GM13976 (cell line): ENCODE results near the gene RNF130.

Source experiments
- DNase-seq: peaks from one replicate; pipeline ENCODE4 v3.0.0; 2012; ENCODE audit warnings: low spot score
- CTCF ChIP-seq: IDR thresholded peaks from 2 replicates; pipeline ENCODE4 v1.5.1; 2012; ENCODE audit warnings: borderline replicate concordance, mild to moderate bottlenecking; ENCODE audit not compliant: insufficient read depth; ENCODE audit errors: extremely low read depth, missing control alignments, control extremely low read depth
- in situ Hi-C: fragments of 300-500 bp; cut with MboI; formaldehyde crosslinking; loops from one replicate; pipeline ENCODE4 v1.12.0; 2022; ENCODE audit warnings: low sequenced_read_pairs, mixed read lengths, inconsistent platforms; ENCODE audit not compliant: unreplicated experiment

Gene RNF130

GRCh38 chr5:180035206-180035931, 36.2 kb downstream of the RNF130 start:
- no peak for TF ChIP-seq CTCF
- in situ Hi-C loops, result no loop called here
- DNase-seq, result no peak

GRCh38 chr5:180034564-180034963, 37.0 kb downstream of the RNF130 start:
- no peak for DNase-seq
- in situ Hi-C loops, result no loop called here
- no peak for TF ChIP-seq CTCF

- no peak for TF ChIP-seq CTCF
- in situ Hi-C loops, result no loop called here
- DNase-seq, result no peak
Observed at GRCh38 chr5:180027459-180028089, 44.0 kb downstream of the RNF130 start.

GRCh38 chr5:180026734-180027458, 44.7 kb downstream of the RNF130 start:
- DNase-seq, result no peak
- TF ChIP-seq CTCF, result no peak
- in situ Hi-C loops, result no loop called here

- DNase-seq, result no peak
- in situ Hi-C loops, result no loop called here
- no peak for TF ChIP-seq CTCF
Observed at GRCh38 chr5:180026320-180026719, 45.2 kb downstream of the RNF130 start.

GRCh38 chr5:180021900-180022299, 49.7 kb downstream of the RNF130 start:
- DNase-seq, result no peak
- TF ChIP-seq CTCF, result no peak
- in situ Hi-C loops, result no loop called here
